ENCODE data around the gene CACNA1B.

GRCh38 chr9:138095813-138096518 is 218.4 kb downstream of the CACNA1B start:
- no peak for TF ChIP-seq POLR2A (IDR thresholded peaks at IDR 0.05)
- no peak for TF ChIP-seq CTCF (IDR thresholded peaks at IDR 0.05)
- no peak for TF ChIP-seq POLR2AphosphoS5 (IDR thresholded peaks at IDR 0.05; ENCODE audit: insufficient read depth in 1 of 2, low read depth in 1 of 2)

Data from vagina (tissue), 2 donors.